C4-2B (cell line): ENCODE measurements around the gene CPD.

Experiments used
- ZFX ChIP-seq: fragments of 450-650 bp; IDR thresholded peaks from 2 replicates; pipeline ENCODE4 v1.6.1; 2017
- TF ChIP-seq, protein P1 (sequence below): fragments of 450-650 bp; conservative IDR thresholded peaks from 2 replicates; pipeline ENCODE4 v1.5.1; 2017; ENCODE audit warnings: mild to moderate bottlenecking

- TF ChIP-seq, protein P1, sequence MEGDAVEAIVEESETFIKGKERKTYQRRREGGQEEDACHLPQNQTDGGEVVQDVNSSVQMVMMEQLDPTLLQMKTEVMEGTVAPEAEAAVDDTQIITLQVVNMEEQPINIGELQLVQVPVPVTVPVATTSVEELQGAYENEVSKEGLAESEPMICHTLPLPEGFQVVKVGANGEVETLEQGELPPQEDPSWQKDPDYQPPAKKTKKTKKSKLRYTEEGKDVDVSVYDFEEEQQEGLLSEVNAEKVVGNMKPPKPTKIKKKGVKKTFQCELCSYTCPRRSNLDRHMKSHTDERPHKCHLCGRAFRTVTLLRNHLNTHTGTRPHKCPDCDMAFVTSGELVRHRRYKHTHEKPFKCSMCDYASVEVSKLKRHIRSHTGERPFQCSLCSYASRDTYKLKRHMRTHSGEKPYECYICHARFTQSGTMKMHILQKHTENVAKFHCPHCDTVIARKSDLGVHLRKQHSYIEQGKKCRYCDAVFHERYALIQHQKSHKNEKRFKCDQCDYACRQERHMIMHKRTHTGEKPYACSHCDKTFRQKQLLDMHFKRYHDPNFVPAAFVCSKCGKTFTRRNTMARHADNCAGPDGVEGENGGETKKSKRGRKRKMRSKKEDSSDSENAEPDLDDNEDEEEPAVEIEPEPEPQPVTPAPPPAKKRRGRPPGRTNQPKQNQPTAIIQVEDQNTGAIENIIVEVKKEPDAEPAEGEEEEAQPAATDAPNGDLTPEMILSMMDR = no peak
- no peak for TF ChIP-seq ZFX
Measured at GRCh38 chr17:30378241-30378824, 394 bp upstream of the CPD start.
